GM19193 (cell line): ENCODE data around the gene SMAD5.

Experiments used
- POLR2A ChIP-seq: IDR thresholded peaks from 4 replicates; pipeline ENCODE4 v1.6.1; 2011; ENCODE audit not compliant: insufficient read depth, insufficient read length; ENCODE audit errors: extremely low read depth

SMAD5 gene

GRCh38 chr5:136132557-136133221 is at the start of gene SMAD5:
SMAD5 (plus strand) TSS chr5:136132845; CDS start chr5:136153761, 20,916 bp downstream.
- peak; percentile 73 for TF ChIP-seq POLR2A

DNA sequence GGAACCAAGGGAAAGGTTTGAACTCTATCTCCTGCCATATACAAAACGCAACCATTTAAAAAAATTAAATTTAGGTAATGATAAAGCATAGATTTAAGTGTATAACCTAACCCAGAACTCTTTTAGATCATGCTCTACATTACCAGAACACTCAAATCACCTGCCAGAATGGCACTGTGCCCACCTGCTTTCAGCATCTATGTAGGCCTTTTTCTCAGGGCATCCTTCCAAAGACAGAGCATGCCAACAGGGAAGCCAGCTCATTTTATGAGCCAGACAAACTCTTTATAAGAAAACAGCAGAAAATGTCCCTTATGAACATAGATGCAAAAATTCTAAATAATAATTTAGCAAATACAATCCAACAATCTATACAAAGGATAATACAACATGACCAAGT is 47.9 kb upstream of the SMAD5 start:
- no peak for TF ChIP-seq POLR2A

DNA sequence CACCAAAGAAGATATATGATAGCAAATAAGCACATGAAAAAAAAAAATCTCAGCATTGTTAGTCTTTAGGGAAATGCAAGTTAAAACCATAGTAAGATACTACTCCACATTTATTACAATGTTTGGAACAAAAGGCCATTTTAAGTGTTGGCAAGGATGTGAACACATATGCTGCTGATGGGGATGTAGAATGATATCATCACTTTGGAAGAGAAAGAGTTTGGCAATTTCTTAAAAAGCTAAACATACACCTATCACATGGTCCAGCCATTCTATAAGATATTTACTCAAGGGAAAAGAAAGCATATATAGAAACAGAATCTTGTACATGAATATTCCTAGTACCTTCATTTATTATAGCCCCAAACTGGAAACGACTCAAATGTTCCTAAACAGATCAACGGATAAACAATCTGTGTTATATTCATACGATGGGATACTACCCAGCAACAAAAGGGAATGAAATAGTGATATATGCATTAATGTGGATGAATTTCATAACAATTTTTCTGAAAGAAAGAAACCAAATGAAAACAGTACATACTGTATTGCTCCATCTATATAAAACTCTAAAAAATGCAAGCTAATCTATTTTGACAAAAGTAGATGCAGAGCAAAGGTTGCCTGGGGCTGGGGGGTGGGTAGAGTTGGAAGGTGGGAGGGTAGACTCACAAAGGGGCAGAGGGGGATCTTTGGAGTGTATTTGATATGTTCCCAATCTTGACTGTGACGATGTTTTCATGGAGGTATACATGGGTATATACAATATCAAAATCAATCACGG is 45.7 kb upstream of the SMAD5 start:
- no peak for TF ChIP-seq POLR2A

DNA sequence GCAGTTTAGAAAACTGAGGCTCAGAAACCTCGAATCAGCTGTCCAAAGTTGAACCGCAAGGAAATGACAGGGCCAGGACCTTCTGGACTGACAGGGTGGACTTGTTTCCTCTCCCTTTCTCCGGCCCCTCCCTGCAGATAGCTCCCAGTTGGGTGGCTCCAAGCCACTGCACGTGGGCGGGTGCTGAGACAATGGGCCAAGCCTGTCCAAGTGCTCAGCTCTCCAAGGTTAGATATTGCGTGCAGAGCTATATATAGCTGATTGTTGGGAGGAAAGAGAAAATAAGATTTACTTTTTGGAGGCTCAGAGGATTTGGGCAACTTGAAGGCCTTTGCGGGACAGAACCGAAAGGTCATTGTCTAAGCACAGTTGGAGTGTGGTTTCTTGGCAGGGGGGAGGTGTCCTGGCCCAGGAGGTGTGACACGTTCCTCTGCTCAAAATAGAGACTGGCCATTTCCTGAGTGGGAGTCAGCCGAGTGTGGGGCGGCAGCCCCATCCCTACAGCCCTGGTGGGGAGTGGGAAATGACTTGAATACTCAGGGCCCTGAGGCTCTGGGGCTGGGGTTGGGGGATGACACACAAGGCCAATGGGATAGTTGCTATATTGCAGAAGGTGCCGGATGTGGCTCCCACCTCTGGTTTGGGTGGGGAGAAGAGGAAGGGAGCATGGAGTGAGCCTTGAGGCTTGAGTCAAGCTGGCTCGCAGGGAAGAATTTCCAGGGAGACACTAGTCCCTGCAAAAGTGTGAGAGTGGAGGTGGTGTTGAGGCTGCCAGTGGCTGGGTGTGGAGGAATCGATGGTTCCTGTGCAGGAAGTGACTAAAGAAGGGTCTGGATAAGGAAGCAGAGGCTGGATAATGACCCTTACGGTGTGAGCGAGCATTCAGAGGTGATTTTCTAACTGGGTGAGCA is 44.4 kb upstream of the SMAD5 start:
- TF ChIP-seq POLR2A = no peak

DNA sequence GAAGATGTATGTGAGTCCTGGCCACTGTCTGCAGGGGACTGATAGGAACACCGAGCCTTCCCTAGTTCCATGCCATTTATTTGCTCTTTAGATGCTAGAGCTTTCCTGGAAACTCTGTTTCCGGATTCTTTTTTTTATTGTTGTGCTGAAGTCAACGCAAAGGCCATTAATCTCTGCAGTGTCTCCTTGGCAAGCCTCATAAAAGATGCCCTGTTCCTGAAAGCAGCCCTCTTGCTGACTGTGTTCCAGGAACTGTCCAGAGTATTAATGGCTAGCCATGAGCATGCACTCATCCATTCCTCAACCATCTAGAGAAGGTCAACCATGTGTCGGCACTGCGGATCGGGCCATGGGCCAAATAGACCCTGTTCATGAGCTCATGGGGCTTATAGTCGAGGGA is 42.9 kb upstream of the SMAD5 start:
- TF ChIP-seq POLR2A = no peak

DNA sequence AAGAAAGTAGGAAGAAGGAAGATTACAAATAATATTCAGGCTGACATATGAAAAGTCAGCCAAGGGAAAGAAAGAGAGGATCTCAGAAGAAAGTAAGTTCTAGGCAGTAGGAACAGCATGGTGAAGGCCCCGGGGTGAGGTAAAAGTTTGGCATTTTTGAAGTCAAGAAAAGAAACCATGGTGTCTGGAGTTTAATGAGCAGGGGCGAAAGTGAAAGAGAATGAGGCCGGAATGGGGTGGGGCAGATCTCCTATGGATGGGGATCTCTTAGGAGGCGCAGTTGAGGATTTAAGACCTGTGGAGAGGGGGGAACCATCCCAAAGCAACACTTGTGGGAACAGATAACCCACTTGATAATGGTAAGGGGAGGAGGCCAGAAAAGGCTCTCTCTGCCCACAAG is 42.3 kb upstream of the SMAD5 start:
- no peak for TF ChIP-seq POLR2A

DNA sequence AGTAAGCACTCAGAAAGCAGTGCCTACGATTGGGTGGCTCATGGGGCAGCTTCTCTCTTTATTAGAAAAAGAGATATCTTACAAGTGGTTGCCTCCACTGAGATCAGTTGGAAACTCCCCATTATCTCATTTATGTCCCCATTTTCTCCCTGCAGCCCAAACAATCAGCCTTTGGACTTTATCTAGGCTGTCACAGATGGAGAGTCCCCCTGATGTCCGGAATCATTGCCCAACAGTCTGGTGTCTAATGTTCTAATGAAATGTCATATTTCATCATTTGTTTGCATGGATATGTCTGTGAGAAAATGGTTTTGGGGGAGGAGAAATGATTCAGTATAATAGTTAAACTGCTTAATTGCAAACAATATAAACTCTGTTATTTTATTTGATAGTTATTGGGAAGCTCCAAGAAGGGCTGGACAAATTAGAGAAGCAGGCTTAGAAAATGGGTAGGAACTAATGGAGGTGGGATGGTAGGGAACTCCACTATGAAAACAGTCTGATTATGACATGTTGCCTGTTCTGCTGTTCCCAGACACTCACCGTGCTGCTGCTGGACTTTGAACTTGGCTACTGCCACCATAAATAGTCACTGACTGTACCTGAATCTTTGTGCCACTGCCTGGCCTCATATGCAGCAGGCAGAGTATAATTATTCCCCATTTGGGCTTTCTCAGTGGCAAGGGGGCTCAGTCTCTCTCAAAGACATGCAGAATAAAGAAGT is 38.3 kb upstream of the SMAD5 start:
- no peak for TF ChIP-seq POLR2A

DNA sequence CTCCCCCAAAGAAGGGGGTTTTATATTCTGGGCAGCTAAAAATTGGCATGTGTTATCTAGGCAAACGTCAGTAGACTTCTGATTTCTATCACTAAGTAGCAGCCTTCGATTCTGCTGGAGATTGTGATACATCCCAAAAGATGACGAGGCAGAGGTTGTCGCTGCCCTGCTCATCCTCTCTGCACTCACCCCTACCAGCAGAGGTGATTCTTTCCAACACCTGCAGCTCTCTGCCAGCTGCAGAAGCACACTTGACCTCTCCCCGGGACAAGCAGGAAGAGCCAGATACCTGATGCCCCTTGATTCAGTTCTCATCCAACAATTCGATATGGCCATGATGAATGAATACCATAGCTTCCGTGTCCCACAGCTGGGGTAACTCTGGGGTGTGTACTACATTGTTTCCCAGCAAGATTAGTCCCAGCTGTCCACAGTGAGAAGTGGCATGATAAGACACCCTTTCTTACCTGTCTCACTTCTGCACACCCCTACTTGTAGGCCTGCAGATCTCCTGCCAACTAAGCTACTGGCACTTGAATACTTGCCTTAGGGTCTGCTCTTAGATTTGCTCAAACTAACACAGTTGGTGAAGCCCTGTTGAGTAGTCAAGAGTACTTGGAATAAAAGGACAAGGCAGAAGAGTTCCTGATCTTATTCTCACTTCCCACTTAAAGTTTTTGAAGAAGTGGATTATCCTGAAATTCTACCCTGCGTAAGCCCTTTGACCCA is 37.6 kb upstream of the SMAD5 start:
- TF ChIP-seq POLR2A = no peak

DNA sequence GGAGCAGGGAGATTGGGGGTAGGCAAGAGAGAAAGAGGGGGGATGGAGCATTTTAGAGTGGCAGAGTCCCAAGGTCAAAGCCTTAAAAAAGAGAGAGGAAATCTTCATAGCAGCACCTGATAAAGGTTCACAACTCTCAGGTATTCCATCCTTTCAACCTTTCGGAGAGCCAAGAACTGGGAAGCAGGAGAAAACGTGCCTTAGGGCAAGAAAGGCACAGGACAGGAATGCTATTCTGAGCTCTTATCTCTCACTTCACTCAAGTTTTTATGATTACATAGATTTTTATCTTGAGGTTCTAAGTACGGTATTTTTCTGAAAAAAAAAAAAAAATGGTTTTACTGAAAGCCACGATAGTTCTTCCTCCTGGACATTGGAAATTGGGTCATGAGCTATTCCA is 34.5 kb upstream of the SMAD5 start:
- TF ChIP-seq POLR2A = no peak

- TF ChIP-seq POLR2A = no peak
Measured at GRCh38 chr5:136099870-136100269, 32.8 kb upstream of the SMAD5 start.

DNA sequence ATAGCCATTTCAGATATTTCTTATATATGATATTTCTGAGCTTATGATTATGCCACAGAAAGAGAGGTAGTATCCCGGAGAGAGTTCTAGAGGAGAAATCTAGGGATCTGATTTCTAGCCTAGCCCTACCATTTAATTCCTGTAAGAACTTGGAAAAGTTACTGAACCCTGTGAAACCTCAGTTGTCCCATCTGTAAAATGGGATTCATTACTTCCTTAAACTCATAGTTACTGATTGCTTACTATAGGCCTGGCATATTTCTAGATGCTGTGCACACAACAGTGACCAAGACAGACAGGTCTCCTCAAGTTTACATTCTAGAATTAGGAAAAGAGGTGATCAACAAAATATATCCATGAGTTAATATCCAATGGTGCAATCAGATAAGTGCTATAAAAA is 30.8 kb upstream of the SMAD5 start:
- TF ChIP-seq POLR2A = no peak

- TF ChIP-seq POLR2A = no peak
Measured at GRCh38 chr5:136103118-136103517, 29.5 kb upstream of the SMAD5 start.

DNA sequence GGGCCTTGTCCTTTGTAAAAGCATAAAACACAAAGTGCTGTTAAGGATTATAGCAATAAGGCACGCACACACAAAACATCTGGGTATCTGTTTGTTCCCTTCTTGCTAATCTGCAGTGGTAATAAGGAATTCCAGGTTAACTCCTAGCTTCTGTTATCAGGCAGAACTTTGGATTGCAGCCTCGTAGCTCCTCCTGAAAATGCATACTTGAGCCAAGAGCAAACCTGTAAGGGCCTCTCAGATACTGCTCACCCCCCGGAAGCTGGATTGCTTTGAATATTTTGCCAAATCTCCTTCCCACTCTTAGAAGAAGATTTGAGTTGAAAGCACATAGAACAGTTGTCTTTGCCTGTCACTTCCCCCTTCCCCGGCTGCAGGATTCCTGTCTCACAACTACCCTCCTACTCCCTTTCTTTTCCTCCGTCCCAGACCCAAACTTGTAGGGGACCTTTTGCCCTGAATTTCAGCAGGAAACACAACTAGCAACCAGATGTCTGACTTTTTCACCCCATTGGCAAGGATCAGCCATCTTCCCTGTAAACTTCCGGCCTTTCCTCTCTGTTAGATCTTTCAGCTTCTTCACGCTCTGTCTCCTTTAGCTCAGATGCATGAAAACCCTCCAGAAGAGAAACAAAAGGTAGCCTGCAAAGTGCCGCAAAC is 28.2 kb upstream of the SMAD5 start:
- no peak for TF ChIP-seq POLR2A
